Hematopoietic multipotent progenitor cell treated with erythropoietin and hydrocortisone succinate and interleukin-3 and kit ligand, for 4 days (in vitro differentiated cells): ENCODE measurements around the gene PCNA.

Experiments
- DNase-seq: peaks from one replicate; pipeline ENCODE4 v3.0.0-alpha.2; 2015

Gene PCNA

DNA sequence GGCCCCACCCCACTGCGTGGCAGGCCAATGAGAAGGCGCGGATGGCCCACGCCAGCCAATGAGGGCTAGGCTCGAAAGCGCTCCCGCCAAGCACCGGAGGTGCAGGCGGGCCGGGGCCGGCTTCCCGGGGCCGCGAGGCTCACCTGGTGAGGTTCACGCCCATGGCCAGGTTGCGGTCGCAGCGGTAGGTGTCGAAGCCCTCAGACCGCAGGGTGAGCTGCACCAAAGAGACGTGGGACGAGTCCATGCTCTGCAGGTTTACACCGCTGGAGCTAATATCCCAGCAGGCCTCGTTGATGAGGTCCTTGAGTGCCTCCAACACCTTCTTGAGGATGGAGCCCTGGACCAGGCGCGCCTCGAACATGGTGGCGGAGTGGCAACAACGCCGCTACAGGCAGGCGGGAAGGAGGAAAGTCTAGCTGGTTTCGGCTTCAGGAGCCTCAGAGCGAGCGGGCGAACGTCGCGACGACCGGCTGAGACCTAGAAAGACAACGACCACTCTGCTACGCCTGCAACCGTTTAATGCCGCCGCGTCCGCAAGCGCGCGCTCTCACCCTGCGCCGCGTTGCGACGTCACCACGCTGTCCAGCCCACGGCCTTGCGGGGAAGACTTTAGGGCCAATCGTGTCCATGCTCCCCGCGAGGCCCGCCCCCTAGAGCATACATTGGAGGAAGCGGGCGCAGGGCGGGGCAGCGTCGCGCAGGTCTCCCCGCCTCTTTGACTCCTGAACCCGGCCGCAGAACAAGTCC, at the start of gene PCNA:
Gene PCNA, minus strand, starts transcription at position 524 of the 750 bp plus-strand sequence. Its CDS starts 160 bp downstream, at position 364.
- DNase-seq, result peak; percentile 100

DNA sequence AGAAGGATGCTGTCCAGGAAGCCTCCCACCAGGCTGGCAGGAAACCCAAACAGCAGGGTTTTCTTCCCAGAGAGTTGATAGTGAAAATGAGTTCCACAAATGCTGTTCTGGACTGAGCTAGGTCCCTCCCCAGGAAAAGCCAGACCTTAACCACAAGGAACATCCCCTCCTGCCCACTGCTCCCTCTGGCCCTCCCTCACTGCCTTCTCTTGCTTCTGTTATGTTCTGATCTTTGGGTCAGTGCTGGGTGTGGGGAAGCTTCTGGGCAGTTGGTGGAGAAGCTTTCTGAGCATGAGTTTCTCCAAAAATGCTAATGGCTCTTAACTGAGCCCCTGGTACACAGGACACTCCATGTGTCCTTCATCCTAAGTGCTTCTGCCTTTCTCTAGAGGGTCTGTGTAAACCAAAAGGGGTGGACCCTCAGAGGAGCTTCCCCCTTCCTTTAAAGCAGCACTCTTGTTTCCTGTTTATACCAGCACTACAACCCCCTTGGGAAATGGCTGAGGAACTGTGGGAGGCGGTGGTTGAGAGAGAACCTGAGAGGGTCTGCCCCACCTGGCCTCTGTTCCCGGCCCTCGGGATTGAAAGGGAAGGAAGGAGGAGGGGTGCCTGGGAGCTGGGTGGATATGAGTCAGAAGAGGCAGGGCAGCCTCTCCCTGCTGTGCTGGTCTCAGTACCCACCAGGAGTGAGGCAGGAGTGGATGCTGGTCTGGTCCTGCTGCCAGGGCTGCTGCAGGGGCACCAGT, 49.1 kb upstream of the PCNA start:
- DNase-seq, result peak; percentile 61

DNA sequence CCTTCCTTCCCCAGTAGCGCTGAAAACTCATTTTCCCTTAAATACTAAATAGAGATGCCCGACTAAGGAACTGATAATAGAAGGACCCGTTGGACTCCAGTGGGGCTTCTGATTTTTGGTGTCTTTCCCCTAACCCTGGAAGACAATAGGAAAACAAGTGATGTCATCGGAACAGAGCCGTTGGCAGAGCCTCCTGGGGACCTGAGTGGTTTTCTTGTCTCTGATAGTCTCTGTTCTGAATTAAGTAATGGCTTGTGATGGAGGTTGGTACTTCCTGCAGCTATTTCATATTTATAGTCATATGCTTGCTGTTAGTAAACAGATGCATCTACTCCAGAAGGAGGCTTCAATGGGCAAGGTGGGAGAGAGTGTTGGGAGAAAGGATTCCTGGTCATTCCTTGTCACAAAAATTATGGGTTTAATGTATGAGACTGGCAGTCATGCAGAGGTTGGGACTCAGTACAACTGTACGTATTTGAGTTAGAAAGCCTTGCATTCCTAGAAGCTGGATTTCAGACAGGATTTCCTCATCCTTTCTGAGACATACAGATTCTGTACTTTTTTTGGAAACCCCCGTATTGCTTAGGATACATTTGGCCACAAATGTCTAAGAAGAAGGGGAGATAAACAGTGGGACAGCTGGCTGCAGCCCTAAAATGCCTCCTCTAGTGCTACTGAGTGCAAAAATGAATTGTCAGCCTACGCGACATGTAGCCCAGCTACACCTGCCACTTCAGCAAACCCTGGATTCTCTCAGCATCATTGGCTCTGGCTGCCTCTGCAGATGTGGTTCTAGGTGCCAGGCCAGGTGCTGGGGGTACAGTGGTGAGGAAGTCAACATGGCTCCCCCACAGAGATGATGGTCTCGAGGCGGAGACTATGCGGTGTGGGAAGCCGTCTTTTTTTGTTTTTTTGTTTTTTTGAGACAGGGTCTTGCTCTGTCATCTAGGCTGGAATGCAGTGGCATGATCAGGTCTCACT, 45.2 kb upstream of the PCNA start:
- no peak for DNase-seq

DNA sequence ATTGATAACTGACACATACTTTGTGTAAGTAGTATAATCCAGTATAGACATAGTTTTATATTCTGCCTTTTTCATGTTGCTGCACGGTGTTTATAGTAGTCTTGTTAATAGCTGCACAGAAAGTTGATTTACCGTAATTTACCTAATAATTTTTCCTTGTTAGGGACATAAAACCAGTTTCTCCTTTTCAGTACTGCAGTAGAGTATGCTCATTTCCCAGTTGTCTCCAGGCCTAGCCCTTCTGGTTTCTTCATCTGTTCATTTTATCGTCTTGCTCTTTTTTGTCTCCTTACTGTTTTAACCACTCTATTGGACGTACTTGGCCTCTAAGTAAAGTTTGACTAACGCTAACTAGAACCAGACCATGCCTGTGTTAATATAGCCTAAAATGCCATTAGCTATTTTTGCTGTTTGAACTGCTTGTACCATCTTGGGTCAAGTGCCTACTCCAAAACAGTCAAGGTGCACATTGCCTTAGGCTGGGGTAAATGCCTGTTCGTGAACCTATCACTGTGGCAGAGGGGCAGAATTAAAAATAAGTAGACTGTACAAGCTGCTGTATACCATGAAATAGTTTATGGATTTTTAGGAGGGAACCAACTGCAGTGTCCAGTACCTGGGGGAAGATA, 41.9 kb upstream of the PCNA start:
- no peak for DNase-seq

DNA sequence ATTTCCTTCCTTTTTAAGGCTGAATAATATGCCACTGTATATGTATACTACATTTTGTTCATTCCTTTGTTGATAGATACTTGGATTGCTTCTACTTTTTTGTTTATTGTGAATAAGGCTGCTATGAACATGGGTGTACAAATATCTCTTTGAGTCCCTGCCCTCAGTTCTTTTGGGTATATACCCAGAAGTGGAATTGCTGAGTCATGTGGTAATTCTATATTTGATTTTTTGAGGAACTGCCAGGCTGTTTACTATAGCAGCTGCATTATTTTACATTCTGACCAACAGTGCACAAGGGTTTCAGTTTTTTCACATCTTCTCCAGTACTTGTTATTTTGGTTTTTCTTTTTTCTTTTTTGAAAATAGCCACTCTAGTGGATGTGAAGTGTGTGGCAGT, 41.1 kb upstream of the PCNA start:
- DNase-seq, result peak; percentile 74

DNA sequence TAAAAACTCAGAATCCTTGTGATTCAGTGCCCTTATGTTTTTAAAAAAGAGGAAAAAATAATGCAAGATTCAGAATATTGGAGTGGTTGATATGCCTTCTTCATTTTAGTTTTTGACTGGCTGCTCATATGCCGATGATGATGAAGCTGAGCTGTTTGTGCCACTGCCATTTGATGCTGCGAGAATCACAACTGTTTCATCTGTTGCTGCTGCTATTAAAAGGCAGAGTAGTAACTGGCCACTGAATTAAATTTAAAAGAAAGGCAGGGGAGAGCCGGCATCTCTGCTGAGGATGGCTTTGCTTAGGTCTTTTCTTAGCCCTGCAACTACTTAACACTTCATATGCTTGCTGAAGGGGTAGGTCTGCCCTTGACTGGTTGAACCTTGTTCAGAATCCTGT, 40.2 kb upstream of the PCNA start:
- DNase-seq, result no peak

DNA sequence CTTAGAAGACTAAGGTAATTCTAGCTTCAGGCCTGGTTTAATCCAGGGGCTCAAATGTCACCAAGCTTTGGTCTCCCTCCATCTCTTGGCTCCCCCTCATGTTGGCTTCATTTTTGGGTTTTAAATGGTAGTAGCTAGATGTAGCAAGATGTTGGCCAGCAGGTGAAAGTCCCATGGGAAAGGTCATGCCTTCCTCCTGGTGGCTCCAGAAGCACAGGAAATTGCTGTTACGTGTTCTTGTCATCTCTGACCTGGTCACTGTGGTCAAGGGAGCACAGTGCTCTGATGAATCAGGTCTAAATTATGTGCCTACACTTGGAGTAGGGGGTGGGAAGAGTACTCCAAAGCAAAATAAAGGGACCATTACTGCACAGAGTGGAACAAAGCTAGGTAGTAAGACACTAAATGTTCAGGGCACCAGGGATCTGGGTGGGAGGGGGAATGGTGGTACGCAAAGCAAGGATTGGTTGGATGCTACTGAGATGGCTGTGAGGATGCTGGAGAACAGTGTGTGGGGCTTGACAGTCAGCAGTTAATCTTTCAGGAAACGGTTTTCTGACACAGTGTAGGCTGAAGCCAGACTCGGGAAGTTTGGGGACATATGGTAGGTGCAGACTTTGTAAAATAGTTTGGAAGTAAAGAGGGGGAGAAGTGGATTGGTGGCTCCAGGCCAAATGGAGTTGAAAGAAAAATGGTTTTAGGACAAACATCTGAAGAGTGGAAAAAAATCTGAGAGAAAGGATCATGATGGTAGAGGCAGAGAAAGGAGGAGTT, 37.1 kb upstream of the PCNA start:
- DNase-seq, result no peak

DNA sequence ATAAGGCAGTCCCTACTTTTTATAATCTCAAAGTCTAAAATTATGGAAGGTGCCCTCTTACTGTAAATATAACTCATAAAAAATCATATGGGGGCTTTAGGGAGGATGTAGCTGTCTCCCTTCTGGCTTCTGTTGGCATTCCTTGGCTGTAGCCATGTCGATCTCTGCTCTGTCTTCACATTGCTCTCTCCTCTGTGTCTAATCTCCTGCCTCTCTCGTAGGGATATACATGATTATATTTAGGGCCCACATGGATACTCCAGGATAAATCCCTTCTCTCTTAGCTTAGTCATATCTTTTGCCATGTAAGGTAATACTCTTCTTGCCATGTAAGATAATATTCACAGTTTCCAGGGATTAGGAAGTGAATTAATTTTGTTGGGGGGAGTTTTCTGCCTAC, 35.6 kb upstream of the PCNA start:
- DNase-seq, result no peak

DNA sequence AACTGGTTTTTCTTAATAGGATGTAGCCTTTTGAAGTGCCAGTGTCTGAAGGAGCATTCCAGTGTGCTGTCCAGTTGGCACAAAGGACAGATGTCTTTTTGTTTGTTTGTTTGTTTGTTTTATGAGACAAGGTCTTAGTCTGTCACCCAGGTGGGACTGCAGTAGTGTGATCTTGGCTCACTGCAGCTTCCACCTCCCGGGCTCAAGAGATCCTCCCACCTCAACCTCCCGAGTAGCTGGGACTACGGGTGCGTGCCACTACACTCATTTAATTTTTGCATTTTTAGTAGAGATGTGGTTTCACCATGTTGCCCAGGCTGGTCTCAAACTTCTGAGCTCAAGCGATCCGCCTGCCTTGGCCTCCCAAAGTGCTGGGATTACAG, 34.8 kb upstream of the PCNA start:
- no peak for DNase-seq

DNA sequence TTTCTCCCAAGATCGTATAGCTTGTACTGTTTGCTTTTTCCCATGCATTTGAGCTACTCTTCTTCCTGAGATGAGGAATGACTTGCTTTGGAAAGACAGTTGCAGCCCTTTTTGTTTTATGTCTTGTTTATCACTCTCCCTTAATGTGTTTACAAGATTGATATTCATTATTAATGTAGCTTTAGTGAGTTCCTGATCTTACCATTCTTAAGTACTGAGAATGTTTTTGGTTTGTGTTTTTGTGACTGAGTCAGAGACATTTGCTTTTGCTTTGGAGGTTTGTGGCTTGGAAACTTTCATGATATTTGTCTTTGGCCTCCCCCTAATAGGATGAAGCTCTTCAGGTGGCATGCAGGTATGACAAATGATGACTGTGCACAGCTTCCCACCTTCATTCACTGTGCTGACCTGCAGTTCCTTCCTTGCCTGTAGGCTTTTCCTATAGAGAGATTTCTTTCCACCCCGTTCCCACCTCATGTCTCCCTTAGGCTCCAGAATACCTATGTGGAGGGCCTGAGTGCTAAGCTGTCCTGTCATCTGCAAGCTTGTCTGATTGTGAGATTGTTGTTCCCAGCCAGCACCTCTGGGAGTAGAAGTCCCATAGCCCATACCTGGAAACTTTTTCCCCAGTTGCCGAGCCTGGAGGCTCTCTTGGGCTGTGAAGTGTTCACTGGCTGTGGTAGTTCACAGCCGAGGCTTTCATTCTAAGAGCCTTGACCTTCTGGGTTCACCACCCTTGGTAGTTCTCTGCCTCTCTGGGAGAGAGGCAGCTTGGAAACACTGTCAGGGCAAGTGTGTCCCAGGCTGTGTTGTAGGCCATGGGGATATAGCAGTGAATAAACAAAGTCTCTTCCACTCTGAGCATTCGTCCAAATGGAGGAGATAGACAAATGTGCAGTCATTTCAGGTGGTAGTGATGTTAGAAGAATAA, 34.1 kb upstream of the PCNA start:
- no peak for DNase-seq

DNA sequence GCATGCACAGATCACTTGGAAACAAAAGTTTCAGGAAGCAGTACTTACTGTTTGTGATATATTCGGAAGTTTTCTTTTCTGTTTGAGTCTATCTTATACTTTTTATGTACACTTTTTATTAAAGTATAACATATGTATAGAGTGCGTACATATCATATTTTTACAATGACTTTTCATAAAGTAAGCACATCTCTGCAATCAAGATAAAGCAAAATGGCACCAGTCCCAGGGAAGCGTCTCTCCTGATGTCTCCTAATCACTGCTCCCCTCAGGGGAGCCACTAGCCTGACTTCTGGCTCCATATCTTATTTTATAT, 33.4 kb upstream of the PCNA start:
- DNase-seq, result no peak

DNA sequence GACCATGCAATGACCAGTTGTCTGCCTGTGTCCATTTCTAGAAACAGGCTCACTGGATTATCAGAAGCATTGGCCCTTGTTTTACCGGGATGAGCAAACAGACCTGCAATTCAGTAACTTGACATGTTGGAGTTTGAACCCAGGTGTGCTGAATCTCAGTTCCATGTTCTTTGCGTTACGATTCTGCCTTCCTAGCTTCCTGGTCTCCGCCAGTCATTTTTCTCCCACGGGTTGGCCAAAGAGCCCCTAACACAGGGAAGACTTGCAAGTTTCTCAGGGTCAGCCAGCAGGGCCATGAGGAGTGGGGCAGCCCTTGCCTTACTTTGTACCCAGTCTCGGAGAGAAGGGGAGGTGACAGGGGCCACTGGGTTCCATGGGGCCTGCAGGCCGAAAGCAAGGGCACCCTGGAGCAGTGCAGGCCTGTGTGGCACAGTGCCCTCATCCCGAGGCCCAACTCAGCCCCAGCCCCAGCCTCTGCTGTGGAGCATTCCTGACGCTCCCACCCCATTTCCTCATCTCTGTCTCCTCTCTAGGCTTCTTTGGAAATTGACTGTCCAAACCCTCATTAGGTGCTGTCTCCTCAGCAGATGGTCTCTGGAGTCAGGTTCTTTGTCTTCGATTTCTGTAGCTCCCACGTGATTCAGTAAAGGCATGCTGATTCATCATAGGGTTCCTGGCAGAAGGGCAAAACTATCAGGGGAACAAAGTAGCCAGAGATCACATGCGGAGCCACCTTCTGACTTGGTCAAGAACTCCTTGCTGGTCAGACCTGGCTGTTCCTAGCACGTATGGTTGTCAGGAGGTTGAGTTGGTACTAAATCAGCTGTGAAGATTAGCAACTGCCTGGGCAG, 30.7 kb upstream of the PCNA start:
- no peak for DNase-seq

DNA sequence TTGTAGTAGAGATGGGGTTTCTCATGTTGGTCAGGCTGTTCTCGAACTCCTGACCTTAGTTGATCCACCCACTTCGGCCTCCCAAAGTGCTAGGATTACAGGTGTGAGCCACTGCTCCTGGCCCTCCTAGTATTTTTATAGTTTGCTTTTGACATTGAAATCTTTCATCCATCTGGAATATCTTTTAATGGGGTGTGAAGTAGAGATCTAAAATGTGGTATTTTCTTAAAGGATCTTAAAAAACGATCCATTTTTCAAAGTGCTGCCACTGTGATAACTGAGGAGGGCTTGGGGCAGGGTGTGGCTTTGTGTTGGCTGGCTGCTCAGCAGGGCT, 30.1 kb upstream of the PCNA start:
- DNase-seq, result no peak

DNA sequence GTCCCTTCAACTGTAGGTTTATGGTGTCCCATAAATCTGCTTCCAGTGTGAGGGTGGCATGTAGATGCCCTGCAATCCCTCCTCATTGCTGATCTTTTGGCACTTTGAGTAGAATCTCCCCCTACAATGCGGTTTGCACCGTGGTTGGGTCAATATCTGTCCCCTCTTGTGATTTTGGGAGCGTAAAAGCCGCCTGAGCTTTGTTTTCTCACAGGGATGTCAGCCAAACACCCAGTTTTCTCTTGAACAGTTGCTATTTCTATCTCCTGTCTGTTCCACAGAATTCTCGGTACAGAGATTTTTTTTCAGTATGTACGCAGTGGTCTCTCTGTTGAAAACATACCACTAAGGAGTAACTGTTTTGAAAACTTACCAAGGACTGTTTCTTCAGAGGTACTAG, 28.8 kb upstream of the PCNA start:
- DNase-seq, result no peak

DNA sequence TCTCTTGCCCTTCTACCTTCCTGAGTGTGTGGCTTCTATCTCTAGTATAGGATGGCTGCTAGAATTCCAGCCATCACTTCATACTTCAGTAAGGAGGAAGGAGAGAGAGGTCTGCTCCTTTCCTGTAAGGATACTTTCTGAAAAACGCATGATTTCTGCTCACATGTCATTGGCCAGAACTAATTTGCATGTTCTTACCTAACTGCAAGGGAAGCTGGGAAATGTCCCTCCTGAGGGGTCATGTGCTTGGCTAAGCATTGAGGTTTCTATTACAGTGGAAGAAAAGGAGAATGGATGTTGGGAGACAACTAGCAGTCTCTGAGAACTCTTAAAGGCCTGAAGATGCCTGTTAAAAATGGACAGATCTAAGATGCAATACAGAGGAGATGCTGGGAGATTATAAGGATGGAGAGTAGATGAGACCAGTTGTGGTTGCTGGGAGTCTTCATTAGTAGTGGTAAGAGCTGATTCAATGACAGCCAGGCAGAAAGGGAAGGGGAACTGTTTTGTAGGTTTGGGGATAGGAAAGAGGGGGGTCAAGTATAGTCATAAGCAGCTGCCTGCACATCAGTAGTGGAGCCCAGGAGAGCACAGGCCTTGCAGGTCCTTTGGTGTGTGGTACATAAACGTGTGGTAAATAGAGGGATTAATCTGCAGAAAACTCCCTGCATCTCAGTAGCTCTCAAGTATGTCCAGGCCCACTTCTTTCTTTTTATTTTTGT, 27.3 kb upstream of the PCNA start:
- peak; percentile 33 for DNase-seq

DNA sequence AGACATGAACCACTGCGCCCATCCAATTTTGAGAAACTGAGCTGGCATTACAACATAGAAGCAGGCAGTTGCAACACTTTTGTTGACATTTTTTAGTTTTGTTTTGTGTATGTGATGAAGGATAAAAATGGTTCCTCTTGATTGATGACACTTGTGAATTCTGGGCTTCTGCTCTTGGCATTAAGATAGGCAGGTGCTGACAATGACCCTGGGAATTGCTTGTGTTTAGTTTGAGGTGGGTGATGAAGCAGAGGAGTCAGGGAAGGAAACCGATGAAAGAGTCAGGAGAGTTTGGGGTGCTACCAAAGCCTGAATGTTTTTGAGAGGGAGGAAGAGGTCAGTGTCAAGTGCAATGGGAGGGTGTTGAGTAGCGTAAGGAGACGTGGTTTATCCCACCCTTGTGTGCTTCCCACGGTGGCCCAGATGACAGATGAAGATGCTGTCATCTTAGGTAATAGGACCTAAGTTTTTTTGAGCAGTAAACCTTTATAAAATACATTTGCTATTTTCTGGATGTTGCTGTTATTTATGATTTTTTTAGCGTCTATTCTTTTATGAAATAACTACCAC, 26.4 kb upstream of the PCNA start:
- DNase-seq, result no peak

DNA sequence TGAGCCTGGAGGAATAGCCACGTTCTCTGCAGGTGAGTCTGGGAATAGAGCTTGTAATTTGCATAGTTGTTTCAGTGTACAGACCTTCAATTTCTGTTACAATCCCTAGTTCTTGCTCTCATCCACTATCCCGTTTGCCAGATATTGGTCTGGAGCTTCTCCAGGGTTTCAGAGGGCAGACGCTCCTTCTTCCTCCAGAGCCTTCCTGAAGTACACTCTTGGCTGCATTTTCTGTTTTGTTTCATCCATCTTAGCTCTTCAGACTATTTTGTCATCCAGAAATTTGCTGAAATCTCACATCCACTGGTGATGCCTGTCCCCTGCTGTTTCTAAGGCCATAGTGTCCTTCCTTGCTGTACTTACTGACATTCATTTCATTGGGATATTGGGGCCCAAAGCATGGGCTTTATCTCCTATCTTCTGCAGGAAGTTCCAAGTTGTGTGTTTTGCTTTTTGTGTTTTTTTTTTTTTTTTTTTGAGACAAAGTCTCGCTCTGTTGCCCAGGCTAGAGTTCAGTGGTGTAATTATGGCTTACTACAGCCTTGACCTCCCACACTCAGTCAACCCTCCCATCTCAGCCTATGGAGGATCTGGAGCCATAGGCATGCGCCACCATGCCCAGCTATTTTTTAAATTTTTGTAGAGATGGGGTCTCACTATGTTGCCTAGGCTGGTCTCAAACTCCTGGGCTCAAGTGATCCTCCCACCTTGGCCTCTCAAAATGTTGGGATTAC, 25.8 kb upstream of the PCNA start:
- DNase-seq, result no peak

DNA sequence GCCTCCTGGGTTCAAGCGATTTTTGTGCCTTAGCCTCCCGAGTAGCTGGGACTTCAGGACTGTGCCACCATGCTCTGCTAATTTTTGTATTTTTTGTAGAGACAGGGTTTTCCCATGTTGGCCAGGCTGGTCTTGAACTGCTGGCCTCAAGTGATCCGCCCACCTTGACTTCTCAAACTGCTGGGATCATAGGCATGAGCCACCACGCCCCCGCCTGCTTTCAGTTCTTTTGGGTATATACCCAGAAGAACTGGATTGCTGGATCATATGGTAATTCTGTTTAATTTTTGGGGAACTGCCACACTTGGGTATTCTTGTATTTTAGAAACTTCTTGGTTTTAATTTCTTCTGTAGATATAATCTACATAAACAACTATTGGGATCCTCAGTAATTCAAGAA, 24.1 kb upstream of the PCNA start:
- no peak for DNase-seq
